GM23338 (cell line): Measurements from ENCODE around the gene GAPVD1. TPM values are rescaled to one million over a fixed set of nuclear protein-coding genes. Genes with fewer than 3 reads are reported as not detected.

Experiments
- ATAC-seq: fragments of 200-7000 bp; cut with Tn5 transposase; 3 replicates; pipeline ENCODE4 v1.9.1; 2020
- DNase-seq: peaks from one replicate; pipeline ENCODE4 v3.0.0-alpha.2; 2015; ENCODE audit warnings: low spot score
- H2AFZ ChIP-seq: fragments of 200-600 bp; sonication (generic); 2 replicates; pipeline ENCODE4 v1.8.0; 2016; ENCODE audit warnings: antibody characterized with exemption, mild to moderate bottlenecking, moderate library complexity
- H3F3A ChIP-seq: fragments of 200-600 bp; sonication (generic); replicated peaks from 2 replicates; pipeline ENCODE4 v1.8.0; 2017; ENCODE audit warnings: antibody characterized with exemption, mixed run types, low read depth
- H3K27ac ChIP-seq: fragments of 200-600 bp; sonication (generic); 2 replicates; pipeline ENCODE4 v1.6.1; 2016; ENCODE audit warnings: low read depth
- H3K27me3 ChIP-seq: fragments of 200-600 bp; sonication (generic); 2 replicates; pipeline ENCODE4 v1.8.0; 2016; ENCODE audit warnings: mild to moderate bottlenecking, mixed run types, moderate library complexity; ENCODE audit not compliant: insufficient read depth
- H3K36me3 ChIP-seq: fragments of 200-600 bp; sonication (generic); 2 replicates; pipeline ENCODE4 v1.8.0; 2016; ENCODE audit warnings: mild to moderate bottlenecking; ENCODE audit not compliant: insufficient read depth
- H3K4me1 ChIP-seq: fragments of 200-600 bp; sonication (generic); 2 replicates; pipeline ENCODE4 v1.8.0; 2016; ENCODE audit warnings: mild to moderate bottlenecking, moderate library complexity; ENCODE audit not compliant: insufficient read depth
- H3K4me2 ChIP-seq: fragments of 200-600 bp; sonication (generic); 2 replicates; pipeline ENCODE4 v1.7.1; 2017; ENCODE audit warnings: mixed run types
- H3K4me3 ChIP-seq: fragments of 200-600 bp; sonication (generic); 2 replicates; pipeline ENCODE4 v1.6.1; 2016; ENCODE audit warnings: mixed run types
- H3K79me2 ChIP-seq: fragments of 200-600 bp; sonication (generic); replicated peaks from 2 replicates; pipeline ENCODE4 v1.8.0; 2017; ENCODE audit warnings: mild to moderate bottlenecking; ENCODE audit not compliant: insufficient read depth
- H3K9me2 ChIP-seq: fragments of 200-600 bp; sonication (generic); 2 replicates; pipeline ENCODE4 v1.8.0; 2017; ENCODE audit not compliant: insufficient read depth
- H4K20me1 ChIP-seq: fragments of 200-600 bp; sonication (generic); replicated peaks from 2 replicates; pipeline ENCODE4 v1.8.0; 2017; ENCODE audit warnings: mild to moderate bottlenecking; ENCODE audit not compliant: insufficient read depth
- H3K27ac Mint-ChIP-seq: 2 replicates; pipeline ENCODE4 v1.8.0; 2020; ENCODE audit warnings: inconsistent platforms, mild to moderate bottlenecking, moderate library complexity, mixed read lengths
- H3K27me3 Mint-ChIP-seq: 3 replicates; pipeline ENCODE4 v1.8.0; 2022; ENCODE audit warnings: low read depth, mild to moderate bottlenecking, moderate library complexity, mixed read lengths, inconsistent platforms; ENCODE audit not compliant: insufficient read depth, poor library complexity
- H3K36me3 Mint-ChIP-seq: 3 replicates; pipeline ENCODE4 v1.8.0; 2021; ENCODE audit warnings: low read depth, mild to moderate bottlenecking, inconsistent platforms, moderate library complexity, mixed read lengths
- H3K4me1 Mint-ChIP-seq: 3 replicates; pipeline ENCODE4 v1.8.0; 2020; ENCODE audit warnings: mild to moderate bottlenecking, inconsistent platforms, mixed read lengths
- H3K4me3 Mint-ChIP-seq: 3 replicates; pipeline ENCODE4 v1.8.0; 2021; ENCODE audit warnings: moderate library complexity, mild to moderate bottlenecking, inconsistent platforms, mixed read lengths
- H3K9me3 Mint-ChIP-seq: 3 replicates; pipeline ENCODE4 v1.8.0; 2020; ENCODE audit warnings: moderate library complexity, mild to moderate bottlenecking, inconsistent platforms, mixed read lengths
- CREB1 ChIP-seq: fragments of 250-450 bp; sonication (Bioruptor Pico); IDR thresholded peaks from 2 replicates; pipeline ENCODE4 v1.5.0; 2020; ENCODE audit warnings: low read depth, mild to moderate bottlenecking, moderate library complexity
- EZH2 ChIP-seq: fragments of 200-600 bp; sonication (generic); IDR thresholded peaks from one replicate; pipeline ENCODE4 v1.8.0; 2017; ENCODE audit warnings: antibody characterized with exemption, mild to moderate bottlenecking, low read depth; ENCODE audit not compliant: unreplicated experiment
- EZH2phosphoT487 ChIP-seq: fragments of 200-600 bp; sonication (generic); IDR thresholded peaks from one replicate; pipeline ENCODE4 v1.8.1; 2018; ENCODE audit warnings: antibody characterized with exemption; ENCODE audit not compliant: unreplicated experiment
- JUNB ChIP-seq: IDR thresholded peaks from one replicate; pipeline ENCODE4 v1.6.1; 2016; ENCODE audit warnings: antibody characterized with exemption; ENCODE audit not compliant: unreplicated experiment
- NANOG ChIP-seq: IDR thresholded peaks from 2 replicates; pipeline ENCODE4 v1.6.1; 2016; ENCODE audit warnings: antibody characterized with exemption, borderline replicate concordance
- POLR2AphosphoS5 ChIP-seq: IDR thresholded peaks from 2 replicates; pipeline ENCODE4 v1.6.1; 2016; ENCODE audit warnings: antibody characterized with exemption, low read depth
- STAT1 ChIP-seq: IDR thresholded peaks from one replicate; pipeline ENCODE4 v1.6.1; 2016; ENCODE audit warnings: antibody characterized with exemption; ENCODE audit not compliant: unreplicated experiment
- ZNF114 ChIP-seq: fragments of 250-450 bp; sonication (Bioruptor Pico); IDR thresholded peaks from 2 replicates; pipeline ENCODE4 v1.5.0; 2020; ENCODE audit warnings: mild to moderate bottlenecking, moderate library complexity
- ZNF331 ChIP-seq: fragments of 250-450 bp; sonication (Bioruptor Pico); IDR thresholded peaks from 2 replicates; pipeline ENCODE4 v1.5.0; 2020; ENCODE audit warnings: low read depth, mild to moderate bottlenecking, moderate library complexity
- polyA plus RNA-seq: library from polyadenylated mRNA; unstranded; fragments of >200 nt; fragmentation: Nextera tagmentation; extraction: Ambion mirVana; gene quantifications from 2 replicates; pipeline ENCODE4 v1.2.1, GENCODE V29; 2016
- total RNA-seq: library from RNA; depleted of rRNA; stranded (reverse); fragments of >200 nt; shearing (Covaris generic); gene quantifications from 2 replicates; pipeline ENCODE4 v1.2.3, GENCODE V29; 2014
- TF ChIP-seq, protein P1 (sequence below): IDR thresholded peaks from one replicate; pipeline ENCODE4 v1.6.1; 2018; ENCODE audit warnings: antibody characterized with exemption; ENCODE audit not compliant: unreplicated experiment
- TF ChIP-seq, protein P2 (sequence below): fragments of 250-450 bp; sonication (Bioruptor Pico); IDR thresholded peaks from 2 replicates; pipeline ENCODE4 v1.5.0; 2020; ENCODE audit warnings: mild to moderate bottlenecking, moderate library complexity
- TF ChIP-seq, protein P3 (sequence below): IDR thresholded peaks from 2 replicates; pipeline ENCODE4 v1.6.1; 2016; ENCODE audit warnings: antibody characterized with exemption
- TF ChIP-seq, protein P4 (sequence below), 2 experiments: fragments of 200-600 bp in 1 of 2; sonication (generic) in 1 of 2; conservative IDR thresholded peaks; 2 replicates each; pipeline versions ENCODE4 v1.5.1 to v1.6.1; 2016 to 2017; ENCODE audit warnings: antibody characterized with exemption in 2 of 2, low read depth in 2 of 2, mild to moderate bottlenecking in 2 of 2, moderate library complexity in 1 of 2

Gene GAPVD1
- total and polyA plus RNA-seq, 2 experiments from 2014 or later: 19.2 to 34.6 TPM

DNA sequence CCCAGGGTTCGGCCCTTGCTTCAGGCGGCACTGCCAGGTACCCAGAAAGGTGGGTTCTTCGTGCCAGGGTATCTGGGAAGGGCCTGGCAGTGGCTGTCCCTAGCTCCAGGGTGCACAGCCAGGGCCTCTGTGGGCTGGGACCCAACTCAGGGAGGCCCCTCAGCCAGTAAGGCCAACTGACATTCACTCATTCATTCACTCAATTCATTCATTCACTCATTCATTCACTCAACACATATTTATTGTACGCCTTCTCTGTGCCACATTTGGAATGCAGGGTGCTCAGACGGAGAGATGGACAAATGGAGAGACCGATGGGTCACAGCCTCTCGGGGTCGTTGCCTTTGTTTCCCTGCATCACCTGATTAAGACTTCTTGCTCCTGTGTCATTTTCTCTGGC lies 154.9 kb downstream of the GAPVD1 start:
- Mint-ChIP-seq H3K4me1 (peaks cover 2% of the 10 kb centered on the region; the same call in 2 of the 3 replicates), H3K9me3 (no peaks in the 10 kb centered on the region), H3K27ac (no peak overlapping the region), H3K27me3 (peaks cover 8% of the 10 kb centered on the region), H3K4me3 (no peak overlapping the region), H3K36me3 (no peaks in the 10 kb centered on the region)
- Histone ChIP-seq H3K36me3 (no peaks in the 10 kb centered on the region), H3K4me1 (no peaks in the 10 kb centered on the region), H3K27ac (no peak overlapping the region), H3K9me2 (no peaks in the 10 kb centered on the region), H4K20me1 (no peaks in the 10 kb centered on the region), H3K79me2 (no peaks in the 10 kb centered on the region), H3F3A (no peaks in the 10 kb centered on the region), H3K4me2 (no peak overlapping the region), H3K4me3 (no peak overlapping the region), H2AFZ (no peak overlapping the region), H3K27me3 (no peaks in the 10 kb centered on the region)
- DNase-seq: no peak
- TF ChIP-seq ZNF114 (CRISPR knock-in tag): no peak
- TF ChIP-seq EZH2phosphoT487: no peak
- TF ChIP-seq, protein P1, sequence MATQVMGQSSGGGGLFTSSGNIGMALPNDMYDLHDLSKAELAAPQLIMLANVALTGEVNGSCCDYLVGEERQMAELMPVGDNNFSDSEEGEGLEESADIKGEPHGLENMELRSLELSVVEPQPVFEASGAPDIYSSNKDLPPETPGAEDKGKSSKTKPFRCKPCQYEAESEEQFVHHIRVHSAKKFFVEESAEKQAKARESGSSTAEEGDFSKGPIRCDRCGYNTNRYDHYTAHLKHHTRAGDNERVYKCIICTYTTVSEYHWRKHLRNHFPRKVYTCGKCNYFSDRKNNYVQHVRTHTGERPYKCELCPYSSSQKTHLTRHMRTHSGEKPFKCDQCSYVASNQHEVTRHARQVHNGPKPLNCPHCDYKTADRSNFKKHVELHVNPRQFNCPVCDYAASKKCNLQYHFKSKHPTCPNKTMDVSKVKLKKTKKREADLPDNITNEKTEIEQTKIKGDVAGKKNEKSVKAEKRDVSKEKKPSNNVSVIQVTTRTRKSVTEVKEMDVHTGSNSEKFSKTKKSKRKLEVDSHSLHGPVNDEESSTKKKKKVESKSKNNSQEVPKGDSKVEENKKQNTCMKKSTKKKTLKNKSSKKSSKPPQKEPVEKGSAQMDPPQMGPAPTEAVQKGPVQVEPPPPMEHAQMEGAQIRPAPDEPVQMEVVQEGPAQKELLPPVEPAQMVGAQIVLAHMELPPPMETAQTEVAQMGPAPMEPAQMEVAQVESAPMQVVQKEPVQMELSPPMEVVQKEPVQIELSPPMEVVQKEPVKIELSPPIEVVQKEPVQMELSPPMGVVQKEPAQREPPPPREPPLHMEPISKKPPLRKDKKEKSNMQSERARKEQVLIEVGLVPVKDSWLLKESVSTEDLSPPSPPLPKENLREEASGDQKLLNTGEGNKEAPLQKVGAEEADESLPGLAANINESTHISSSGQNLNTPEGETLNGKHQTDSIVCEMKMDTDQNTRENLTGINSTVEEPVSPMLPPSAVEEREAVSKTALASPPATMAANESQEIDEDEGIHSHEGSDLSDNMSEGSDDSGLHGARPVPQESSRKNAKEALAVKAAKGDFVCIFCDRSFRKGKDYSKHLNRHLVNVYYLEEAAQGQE: no peak
- TF ChIP-seq, protein P2, sequence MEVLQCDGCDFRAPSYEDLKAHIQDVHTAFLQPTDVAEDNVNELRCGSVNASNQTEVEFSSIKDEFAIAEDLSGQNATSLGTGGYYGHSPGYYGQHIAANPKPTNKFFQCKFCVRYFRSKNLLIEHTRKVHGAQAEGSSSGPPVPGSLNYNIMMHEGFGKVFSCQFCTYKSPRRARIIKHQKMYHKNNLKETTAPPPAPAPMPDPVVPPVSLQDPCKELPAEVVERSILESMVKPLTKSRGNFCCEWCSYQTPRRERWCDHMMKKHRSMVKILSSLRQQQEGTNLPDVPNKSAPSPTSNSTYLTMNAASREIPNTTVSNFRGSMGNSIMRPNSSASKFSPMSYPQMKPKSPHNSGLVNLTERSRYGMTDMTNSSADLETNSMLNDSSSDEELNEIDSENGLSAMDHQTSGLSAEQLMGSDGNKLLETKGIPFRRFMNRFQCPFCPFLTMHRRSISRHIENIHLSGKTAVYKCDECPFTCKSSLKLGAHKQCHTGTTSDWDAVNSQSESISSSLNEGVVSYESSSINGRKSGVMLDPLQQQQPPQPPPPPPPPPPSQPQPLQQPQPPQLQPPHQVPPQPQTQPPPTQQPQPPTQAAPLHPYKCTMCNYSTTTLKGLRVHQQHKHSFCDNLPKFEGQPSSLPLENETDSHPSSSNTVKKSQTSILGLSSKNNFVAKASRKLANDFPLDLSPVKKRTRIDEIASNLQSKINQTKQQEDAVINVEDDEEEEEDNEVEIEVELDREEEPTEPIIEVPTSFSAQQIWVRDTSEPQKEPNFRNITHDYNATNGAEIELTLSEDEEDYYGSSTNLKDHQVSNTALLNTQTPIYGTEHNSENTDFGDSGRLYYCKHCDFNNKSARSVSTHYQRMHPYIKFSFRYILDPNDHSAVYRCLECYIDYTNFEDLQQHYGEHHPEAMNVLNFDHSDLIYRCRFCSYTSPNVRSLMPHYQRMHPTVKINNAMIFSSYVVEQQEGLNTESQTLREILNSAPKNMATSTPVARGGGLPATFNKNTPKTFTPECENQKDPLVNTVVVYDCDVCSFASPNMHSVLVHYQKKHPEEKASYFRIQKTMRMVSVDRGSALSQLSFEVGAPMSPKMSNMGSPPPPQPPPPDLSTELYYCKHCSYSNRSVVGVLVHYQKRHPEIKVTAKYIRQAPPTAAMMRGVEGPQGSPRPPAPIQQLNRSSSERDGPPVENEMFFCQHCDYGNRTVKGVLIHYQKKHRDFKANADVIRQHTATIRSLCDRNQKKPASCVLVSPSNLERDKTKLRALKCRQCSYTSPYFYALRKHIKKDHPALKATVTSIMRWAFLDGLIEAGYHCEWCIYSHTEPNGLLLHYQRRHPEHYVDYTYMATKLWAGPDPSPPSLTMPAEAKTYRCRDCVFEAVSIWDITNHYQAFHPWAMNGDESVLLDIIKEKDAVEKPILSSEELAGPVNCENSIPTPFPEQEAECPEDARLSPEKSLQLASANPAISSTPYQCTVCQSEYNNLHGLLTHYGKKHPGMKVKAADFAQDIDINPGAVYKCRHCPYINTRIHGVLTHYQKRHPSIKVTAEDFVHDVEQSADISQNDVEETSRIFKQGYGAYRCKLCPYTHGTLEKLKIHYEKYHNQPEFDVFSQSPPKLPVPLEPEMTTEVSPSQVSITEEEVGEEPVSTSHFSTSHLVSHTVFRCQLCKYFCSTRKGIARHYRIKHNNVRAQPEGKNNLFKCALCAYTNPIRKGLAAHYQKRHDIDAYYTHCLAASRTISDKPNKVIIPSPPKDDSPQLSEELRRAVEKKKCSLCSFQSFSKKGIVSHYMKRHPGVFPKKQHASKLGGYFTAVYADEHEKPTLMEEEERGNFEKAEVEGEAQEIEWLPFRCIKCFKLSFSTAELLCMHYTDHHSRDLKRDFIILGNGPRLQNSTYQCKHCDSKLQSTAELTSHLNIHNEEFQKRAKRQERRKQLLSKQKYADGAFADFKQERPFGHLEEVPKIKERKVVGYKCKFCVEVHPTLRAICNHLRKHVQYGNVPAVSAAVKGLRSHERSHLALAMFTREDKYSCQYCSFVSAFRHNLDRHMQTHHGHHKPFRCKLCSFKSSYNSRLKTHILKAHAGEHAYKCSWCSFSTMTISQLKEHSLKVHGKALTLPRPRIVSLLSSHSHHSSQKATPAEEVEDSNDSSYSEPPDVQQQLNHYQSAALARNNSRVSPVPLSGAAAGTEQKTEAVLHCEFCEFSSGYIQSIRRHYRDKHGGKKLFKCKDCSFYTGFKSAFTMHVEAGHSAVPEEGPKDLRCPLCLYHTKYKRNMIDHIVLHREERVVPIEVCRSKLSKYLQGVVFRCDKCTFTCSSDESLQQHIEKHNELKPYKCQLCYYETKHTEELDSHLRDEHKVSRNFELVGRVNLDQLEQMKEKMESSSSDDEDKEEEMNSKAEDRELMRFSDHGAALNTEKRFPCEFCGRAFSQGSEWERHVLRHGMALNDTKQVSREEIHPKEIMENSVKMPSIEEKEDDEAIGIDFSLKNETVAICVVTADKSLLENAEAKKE: no peak
- TF ChIP-seq ZNF331 (CRISPR knock-in tag): no peak
- TF ChIP-seq, protein P3, sequence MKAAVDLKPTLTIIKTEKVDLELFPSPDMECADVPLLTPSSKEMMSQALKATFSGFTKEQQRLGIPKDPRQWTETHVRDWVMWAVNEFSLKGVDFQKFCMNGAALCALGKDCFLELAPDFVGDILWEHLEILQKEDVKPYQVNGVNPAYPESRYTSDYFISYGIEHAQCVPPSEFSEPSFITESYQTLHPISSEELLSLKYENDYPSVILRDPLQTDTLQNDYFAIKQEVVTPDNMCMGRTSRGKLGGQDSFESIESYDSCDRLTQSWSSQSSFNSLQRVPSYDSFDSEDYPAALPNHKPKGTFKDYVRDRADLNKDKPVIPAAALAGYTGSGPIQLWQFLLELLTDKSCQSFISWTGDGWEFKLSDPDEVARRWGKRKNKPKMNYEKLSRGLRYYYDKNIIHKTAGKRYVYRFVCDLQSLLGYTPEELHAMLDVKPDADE: no peak
- TF ChIP-seq EZH2: no peak
- no peak for TF ChIP-seq NANOG
- no peak for TF ChIP-seq STAT1
- no peak for TF ChIP-seq POLR2AphosphoS5
- TF ChIP-seq, protein P4, sequence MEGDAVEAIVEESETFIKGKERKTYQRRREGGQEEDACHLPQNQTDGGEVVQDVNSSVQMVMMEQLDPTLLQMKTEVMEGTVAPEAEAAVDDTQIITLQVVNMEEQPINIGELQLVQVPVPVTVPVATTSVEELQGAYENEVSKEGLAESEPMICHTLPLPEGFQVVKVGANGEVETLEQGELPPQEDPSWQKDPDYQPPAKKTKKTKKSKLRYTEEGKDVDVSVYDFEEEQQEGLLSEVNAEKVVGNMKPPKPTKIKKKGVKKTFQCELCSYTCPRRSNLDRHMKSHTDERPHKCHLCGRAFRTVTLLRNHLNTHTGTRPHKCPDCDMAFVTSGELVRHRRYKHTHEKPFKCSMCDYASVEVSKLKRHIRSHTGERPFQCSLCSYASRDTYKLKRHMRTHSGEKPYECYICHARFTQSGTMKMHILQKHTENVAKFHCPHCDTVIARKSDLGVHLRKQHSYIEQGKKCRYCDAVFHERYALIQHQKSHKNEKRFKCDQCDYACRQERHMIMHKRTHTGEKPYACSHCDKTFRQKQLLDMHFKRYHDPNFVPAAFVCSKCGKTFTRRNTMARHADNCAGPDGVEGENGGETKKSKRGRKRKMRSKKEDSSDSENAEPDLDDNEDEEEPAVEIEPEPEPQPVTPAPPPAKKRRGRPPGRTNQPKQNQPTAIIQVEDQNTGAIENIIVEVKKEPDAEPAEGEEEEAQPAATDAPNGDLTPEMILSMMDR (conservative IDR thresholded peaks at IDR 0.05; ENCODE audit: low read depth in 2 of 2): no peak
- TF ChIP-seq CREB1: no peak
- no peak for TF ChIP-seq JUNB
- no peak for ATAC-seq
